ENCODE data around the gene MRPS27.

The MRPS27 gene

GRCh38 chr5:72209147-72210115, 110.6 kb downstream of the MRPS27 start:
- no peak overlapping the region for H2BK15ac ChIP-seq (replicated peaks; ENCODE audit: low read depth)
- no peak overlapping the region for H2BK120ac ChIP-seq (ENCODE audit: low read depth, low read length)
- WGBS (ENCODE audit: extremely low coverage, insufficient coverage, low lambda C conversion rate) = no CpG with 5 or more reads among the region's 10 CpGs
- H3K56ac ChIP-seq (ENCODE audit: low read length) = no peak overlapping the region
- H3K4me1 ChIP-seq (ENCODE audit: control insufficient read depth, low read depth, low read length) = no peaks in the 10 kb centered on the region
- no peaks in the 10 kb centered on the region for H3K79me2 ChIP-seq (ENCODE audit: control insufficient read depth, insufficient read depth, low read length)
- H3K9ac ChIP-seq (ENCODE audit: low read length) = no peak overlapping the region
- no peak overlapping the region for H2BK5ac ChIP-seq (ENCODE audit: low read length)
- no peak overlapping the region for H3K4me2 ChIP-seq (ENCODE audit: low read length)
- no peak for DNase-seq
- no peak overlapping the region for H4K8ac ChIP-seq (ENCODE audit: low read depth, low read length)
- no peak overlapping the region for H3K27ac ChIP-seq (ENCODE audit: low read depth, low read length)
- no peak overlapping the region for H3K4ac ChIP-seq (ENCODE audit: low read depth, low read length)
- no peaks in the 10 kb centered on the region for H3K79me1 ChIP-seq (ENCODE audit: low read length)
- H3K27me3 ChIP-seq (ENCODE audit: insufficient read depth, low read length, poor library complexity) = no peaks in the 10 kb centered on the region
- H3K18ac ChIP-seq (ENCODE audit: low read length) = no peak overlapping the region
- H2AK5ac ChIP-seq (ENCODE audit: low read length) = no peak overlapping the region
- H3K36me3 ChIP-seq (ENCODE audit: control insufficient read depth, insufficient read depth, low read length) = peaks cover 8% of the 10 kb centered on the region
- no peak overlapping the region for H3K23ac ChIP-seq (ENCODE audit: low read length)
- no peak overlapping the region for H4K5ac ChIP-seq (ENCODE audit: low read length)
- H3K4me3 ChIP-seq (ENCODE audit: low read length) = no peak overlapping the region

GRCh38 chr5:72208324-72208926, 111.6 kb downstream of the MRPS27 start:
- Histone ChIP-seq H3K27me3 (ENCODE audit: insufficient read depth, low read length, poor library complexity) (no peaks in the 10 kb centered on the region), H3K4me3 (ENCODE audit: low read length) (no peak overlapping the region)

GRCh38 chr5:72206994-72207393, 113.0 kb downstream of the MRPS27 start:
- Histone ChIP-seq H2BK15ac (replicated peaks; ENCODE audit: low read depth) (no peak overlapping the region), H3K18ac (ENCODE audit: low read length) (no peak overlapping the region), H2AK5ac (ENCODE audit: low read length) (no peak overlapping the region), H2BK120ac (ENCODE audit: low read depth, low read length) (no peak overlapping the region), H3K36me3 (ENCODE audit: control insufficient read depth, insufficient read depth, low read length) (peaks cover 18% of the 10 kb centered on the region), H3K27ac (ENCODE audit: low read depth, low read length) (no peak overlapping the region), H3K9ac (ENCODE audit: low read length) (no peak overlapping the region), H3K4ac (ENCODE audit: low read depth, low read length) (no peak overlapping the region), H3K4me3 (ENCODE audit: low read length) (no peak overlapping the region), H4K5ac (ENCODE audit: low read length) (no peak overlapping the region), H3K56ac (ENCODE audit: low read length) (no peak overlapping the region), H3K79me2 (ENCODE audit: control insufficient read depth, insufficient read depth, low read length) (no peaks in the 10 kb centered on the region), H4K8ac (ENCODE audit: low read depth, low read length) (no peak overlapping the region), H2BK5ac (ENCODE audit: low read length) (no peak overlapping the region), H3K4me2 (ENCODE audit: low read length) (no peak overlapping the region), H3K79me1 (ENCODE audit: low read length) (no peaks in the 10 kb centered on the region), H3K27me3 (ENCODE audit: insufficient read depth, low read length, poor library complexity) (no peaks in the 10 kb centered on the region), H3K4me1 (ENCODE audit: control insufficient read depth, low read depth, low read length) (no peaks in the 10 kb centered on the region), H3K23ac (ENCODE audit: low read length) (no peak overlapping the region)
- WGBS (ENCODE audit: extremely low coverage, insufficient coverage, low lambda C conversion rate) = no CpG with 5 or more reads among the region's 3 CpGs
- no peak for DNase-seq

More at GRCh38 chr5:72208324-72208926, 111.6 kb downstream of the MRPS27 start:
- no CpG with 5 or more reads among the region's 3 CpGs for WGBS (ENCODE audit: extremely low coverage, insufficient coverage, low lambda C conversion rate)
- no peak overlapping the region for H3K4ac ChIP-seq (ENCODE audit: low read depth, low read length)
- no peak overlapping the region for H2BK5ac ChIP-seq (ENCODE audit: low read length)
- no peak overlapping the region for H4K8ac ChIP-seq (ENCODE audit: low read depth, low read length)
- no peaks in the 10 kb centered on the region for H3K4me1 ChIP-seq (ENCODE audit: control insufficient read depth, low read depth, low read length)
- H2BK120ac ChIP-seq (ENCODE audit: low read depth, low read length) = no peak overlapping the region
- no peak overlapping the region for H3K18ac ChIP-seq (ENCODE audit: low read length)
- H3K79me2 ChIP-seq (ENCODE audit: control insufficient read depth, insufficient read depth, low read length) = no peaks in the 10 kb centered on the region
- no peak overlapping the region for H3K4me2 ChIP-seq (ENCODE audit: low read length)
- H3K27ac ChIP-seq (ENCODE audit: low read depth, low read length) = no peak overlapping the region
- no peaks in the 10 kb centered on the region for H3K79me1 ChIP-seq (ENCODE audit: low read length)
- H3K23ac ChIP-seq (ENCODE audit: low read length) = no peak overlapping the region
- no peak overlapping the region for H3K56ac ChIP-seq (ENCODE audit: low read length)
- H4K5ac ChIP-seq (ENCODE audit: low read length) = no peak overlapping the region
- DNase-seq = no peak
- H2AK5ac ChIP-seq (ENCODE audit: low read length) = no peak overlapping the region
- H3K36me3 ChIP-seq (ENCODE audit: control insufficient read depth, insufficient read depth, low read length) = peaks cover 16% of the 10 kb centered on the region
- no peak overlapping the region for H2BK15ac ChIP-seq (replicated peaks; ENCODE audit: low read depth)
- no peak overlapping the region for H3K9ac ChIP-seq (ENCODE audit: low read length)

GRCh38 chr5:72206160-72206559, 113.9 kb downstream of the MRPS27 start:
- Histone ChIP-seq H2AK5ac (ENCODE audit: low read length) (no peak overlapping the region), H3K4me3 (ENCODE audit: low read length) (no peak overlapping the region), H3K23ac (ENCODE audit: low read length) (no peak overlapping the region), H4K8ac (ENCODE audit: low read depth, low read length) (no peak overlapping the region), H3K4me1 (ENCODE audit: control insufficient read depth, low read depth, low read length) (no peaks in the 10 kb centered on the region), H2BK15ac (replicated peaks; ENCODE audit: low read depth) (no peak overlapping the region), H4K5ac (ENCODE audit: low read length) (no peak overlapping the region), H3K27me3 (ENCODE audit: insufficient read depth, low read length, poor library complexity) (no peaks in the 10 kb centered on the region), H3K79me1 (ENCODE audit: low read length) (no peaks in the 10 kb centered on the region), H2BK120ac (ENCODE audit: low read depth, low read length) (no peak overlapping the region), H3K27ac (ENCODE audit: low read depth, low read length) (no peak overlapping the region), H3K4me2 (ENCODE audit: low read length) (no peak overlapping the region), H3K4ac (ENCODE audit: low read depth, low read length) (no peak overlapping the region), H3K56ac (ENCODE audit: low read length) (no peak overlapping the region), H3K18ac (ENCODE audit: low read length) (peak overlapping the region; percentile 41), H3K36me3 (ENCODE audit: control insufficient read depth, insufficient read depth, low read length) (peaks cover 18% of the 10 kb centered on the region), H2BK5ac (ENCODE audit: low read length) (no peak overlapping the region), H3K79me2 (ENCODE audit: control insufficient read depth, insufficient read depth, low read length) (no peaks in the 10 kb centered on the region), H3K9ac (ENCODE audit: low read length) (no peak overlapping the region)
- no CpG with 5 or more reads among the region's 3 CpGs for WGBS (ENCODE audit: extremely low coverage, insufficient coverage, low lambda C conversion rate)
- no peak for DNase-seq

DNA sequence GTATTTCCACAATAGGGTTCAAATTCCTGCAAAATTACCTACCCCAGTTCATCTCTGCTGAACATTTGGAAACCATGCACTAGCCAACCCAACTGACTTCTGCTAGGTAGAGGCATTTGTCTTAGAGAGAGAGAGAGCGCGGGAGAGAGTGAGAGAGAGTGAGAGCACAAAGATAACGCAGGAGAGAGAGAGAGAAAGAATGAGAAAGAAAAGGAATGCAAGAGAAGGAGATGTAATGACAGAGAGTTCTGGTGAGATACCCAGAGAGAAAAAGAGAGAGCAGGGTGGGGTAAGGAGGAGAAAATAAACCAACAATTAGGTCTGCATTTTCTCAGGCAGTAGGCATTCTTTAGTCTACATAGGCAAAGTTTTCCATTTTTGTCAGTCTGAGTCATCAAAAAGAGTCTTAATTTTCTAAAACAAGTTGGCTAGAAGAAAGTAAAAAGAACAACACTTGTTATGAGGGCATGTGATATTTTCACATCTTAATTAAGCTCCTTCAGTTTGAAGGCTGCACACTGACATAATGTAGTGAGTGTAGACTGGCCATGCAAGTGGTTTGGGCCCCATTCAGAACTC, 114.5 kb downstream of the MRPS27 start:
- H3K27ac ChIP-seq (ENCODE audit: low read depth, low read length) = no peak overlapping the region

More for the DNA sequence above, 114.5 kb downstream of the MRPS27 start:
- H3K27me3 ChIP-seq (ENCODE audit: insufficient read depth, low read length, poor library complexity) = no peaks in the 10 kb centered on the region
- H2BK5ac ChIP-seq (ENCODE audit: low read length) = no peak overlapping the region
- H3K4me2 ChIP-seq (ENCODE audit: low read length) = no peak overlapping the region
- no peak overlapping the region for H2BK120ac ChIP-seq (ENCODE audit: low read depth, low read length)
- H3K23ac ChIP-seq (ENCODE audit: low read length) = no peak overlapping the region
- H2AK5ac ChIP-seq (ENCODE audit: low read length) = no peak overlapping the region
- H3K4me1 ChIP-seq (ENCODE audit: control insufficient read depth, low read depth, low read length) = no peaks in the 10 kb centered on the region
- H3K36me3 ChIP-seq (ENCODE audit: control insufficient read depth, insufficient read depth, low read length) = peaks cover 20% of the 10 kb centered on the region
- H3K18ac ChIP-seq (ENCODE audit: low read length) = peak overlapping the region; percentile 41
- no peak overlapping the region for H3K9ac ChIP-seq (ENCODE audit: low read length)
- H2BK15ac ChIP-seq (replicated peaks; ENCODE audit: low read depth) = no peak overlapping the region
- 100% methylated on average over 2 of the region's 3 CpGs for WGBS (ENCODE audit: extremely low coverage, insufficient coverage, low lambda C conversion rate)
- no peak overlapping the region for H4K8ac ChIP-seq (ENCODE audit: low read depth, low read length)
- no peak overlapping the region for H3K4me3 ChIP-seq (ENCODE audit: low read length)
- H3K4ac ChIP-seq (ENCODE audit: low read depth, low read length) = no peak overlapping the region
- no peaks in the 10 kb centered on the region for H3K79me1 ChIP-seq (ENCODE audit: low read length)
- H3K79me2 ChIP-seq (ENCODE audit: control insufficient read depth, insufficient read depth, low read length) = no peaks in the 10 kb centered on the region
- no peak overlapping the region for H4K5ac ChIP-seq (ENCODE audit: low read length)
- DNase-seq = no peak
- no peak overlapping the region for H3K56ac ChIP-seq (ENCODE audit: low read length)
